ENCODE data around the gene ZFP91.
"Not testable (repeated sequence)": the region's sequence is repeated elsewhere in the genome, so short reads cannot be mapped to it uniquely, and the experiment has no call there.

Gene ZFP91, protein sequence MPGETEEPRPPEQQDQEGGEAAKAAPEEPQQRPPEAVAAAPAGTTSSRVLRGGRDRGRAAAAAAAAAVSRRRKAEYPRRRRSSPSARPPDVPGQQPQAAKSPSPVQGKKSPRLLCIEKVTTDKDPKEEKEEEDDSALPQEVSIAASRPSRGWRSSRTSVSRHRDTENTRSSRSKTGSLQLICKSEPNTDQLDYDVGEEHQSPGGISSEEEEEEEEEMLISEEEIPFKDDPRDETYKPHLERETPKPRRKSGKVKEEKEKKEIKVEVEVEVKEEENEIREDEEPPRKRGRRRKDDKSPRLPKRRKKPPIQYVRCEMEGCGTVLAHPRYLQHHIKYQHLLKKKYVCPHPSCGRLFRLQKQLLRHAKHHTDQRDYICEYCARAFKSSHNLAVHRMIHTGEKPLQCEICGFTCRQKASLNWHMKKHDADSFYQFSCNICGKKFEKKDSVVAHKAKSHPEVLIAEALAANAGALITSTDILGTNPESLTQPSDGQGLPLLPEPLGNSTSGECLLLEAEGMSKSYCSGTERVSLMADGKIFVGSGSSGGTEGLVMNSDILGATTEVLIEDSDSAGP

DNA sequence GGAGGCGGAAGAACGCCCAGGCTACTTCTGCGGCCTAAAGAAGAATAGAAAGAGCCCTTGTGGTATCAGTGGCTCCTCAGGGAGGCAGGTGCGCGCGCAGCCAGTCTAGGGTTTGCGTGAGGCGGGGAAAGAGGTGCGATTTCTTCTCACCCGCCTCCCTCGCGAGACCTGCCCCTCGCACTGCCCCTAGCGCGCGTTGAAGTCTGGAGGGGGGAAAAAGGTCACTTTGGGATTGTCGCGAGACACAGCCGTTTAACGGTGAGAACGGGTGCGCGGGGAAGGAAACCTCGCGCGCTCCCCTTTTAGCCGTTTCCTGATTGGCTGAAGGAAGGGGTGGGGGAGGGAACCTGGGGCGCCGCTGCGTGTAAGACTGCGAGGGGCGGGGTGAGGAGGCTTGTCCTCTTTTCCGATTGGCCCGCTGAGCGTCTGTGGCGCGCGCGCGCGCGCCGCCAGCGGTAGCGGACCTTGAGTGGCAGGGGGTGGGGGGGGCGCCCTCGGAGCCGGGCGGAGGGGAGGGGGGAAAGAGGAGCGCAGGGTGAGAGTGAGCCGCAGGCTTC, at the start of gene ZFP91:
Gene ZFP91 (plus strand): TSS at position 429 of the 557 bp plus-strand sequence. CDS start 219 bp downstream, outside the sequence.
- H3K36me3 Mint-ChIP-seq, result peaks cover 1% of the 10 kb centered on the region
- H3K4me1 Mint-ChIP-seq, result peaks cover 34% of the 10 kb centered on the region
- DNase-seq (ENCODE audit: low spot score in 2 of 2) (peak in 1 of 2 donors; percentile 91), ATAC-seq (ENCODE audit: low read depth) (peak; percentile 46)
- peak within 1 kb of the TSS; percentile 100 for H3K27ac Mint-ChIP-seq
- H3K9me3 Mint-ChIP-seq, result no peaks in the 10 kb centered on the region
- peak within 1 kb of the TSS; percentile 96 for H3K4me3 Mint-ChIP-seq
- H3K27me3 Mint-ChIP-seq, result no peaks in the 10 kb centered on the region

DNA sequence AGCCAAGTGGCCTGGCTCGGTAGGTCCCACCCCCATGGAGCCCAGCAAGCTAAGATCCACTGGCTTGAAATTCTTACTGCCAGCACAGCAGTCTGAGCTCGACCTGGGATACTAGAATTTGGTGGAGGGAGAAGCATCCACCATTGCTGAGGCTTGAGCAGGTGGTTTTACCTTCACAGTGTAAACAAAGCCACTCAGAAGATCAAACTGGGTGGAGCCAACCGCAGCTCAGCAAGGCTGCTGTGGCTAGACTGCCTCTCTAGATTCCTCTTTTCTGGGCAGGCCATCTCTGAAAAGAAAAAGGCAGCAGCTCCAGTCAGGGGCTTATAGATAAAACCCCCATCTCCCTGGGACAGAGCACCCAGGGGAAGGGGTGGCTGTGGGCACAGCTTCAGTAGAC, 48.6 kb upstream of the ZFP91 start:
- Mint-ChIP-seq H3K27ac (peak overlapping the region; percentile 41), H3K4me3 (no peak overlapping the region), H3K9me3 (no peaks in the 10 kb centered on the region), H3K4me1 (peaks cover 29% of the 10 kb centered on the region), H3K27me3 (no peaks in the 10 kb centered on the region), H3K36me3 (peaks cover 34% of the 10 kb centered on the region)
- peak in 1 of 2 donors; percentile 12 for DNase-seq (ENCODE audit: low spot score in 2 of 2)
- ATAC-seq (ENCODE audit: low read depth), result peak; percentile 54

DNA sequence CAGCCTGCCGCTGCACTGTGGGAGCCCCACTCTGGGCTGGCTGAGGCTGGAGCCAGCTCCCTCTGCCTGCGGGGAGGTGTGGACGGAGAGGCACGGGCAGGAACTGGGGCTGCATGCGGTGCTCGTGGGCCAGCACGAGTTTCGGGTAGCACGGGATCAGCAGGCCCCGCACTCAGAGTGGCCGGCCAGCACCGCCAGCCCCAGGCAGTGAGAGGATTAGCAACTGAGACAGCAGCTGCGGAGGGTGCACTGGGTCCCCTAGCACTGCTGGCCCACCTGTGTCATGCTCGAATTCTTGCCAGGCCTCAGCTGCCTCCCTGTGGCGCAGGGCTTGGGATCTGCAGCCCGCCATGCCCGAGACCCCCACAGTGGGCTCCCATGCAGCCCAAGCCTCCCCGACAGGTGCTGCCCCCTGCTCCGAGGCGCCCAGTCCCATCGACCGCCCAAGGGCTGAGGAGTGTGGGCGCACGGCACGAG, 47.0 kb upstream of the ZFP91 start:
- H3K4me1 Mint-ChIP-seq, result peaks cover 28% of the 10 kb centered on the region
- H3K27ac Mint-ChIP-seq, result no peak overlapping the region
- H3K36me3 Mint-ChIP-seq, result peaks cover 43% of the 10 kb centered on the region
- DNase-seq (ENCODE audit: low spot score in 2 of 2) (no peak), ATAC-seq (ENCODE audit: low read depth) (no peak)
- no peaks in the 10 kb centered on the region for H3K9me3 Mint-ChIP-seq
- H3K27me3 Mint-ChIP-seq, result no peaks in the 10 kb centered on the region
- no peak overlapping the region for H3K4me3 Mint-ChIP-seq

DNA sequence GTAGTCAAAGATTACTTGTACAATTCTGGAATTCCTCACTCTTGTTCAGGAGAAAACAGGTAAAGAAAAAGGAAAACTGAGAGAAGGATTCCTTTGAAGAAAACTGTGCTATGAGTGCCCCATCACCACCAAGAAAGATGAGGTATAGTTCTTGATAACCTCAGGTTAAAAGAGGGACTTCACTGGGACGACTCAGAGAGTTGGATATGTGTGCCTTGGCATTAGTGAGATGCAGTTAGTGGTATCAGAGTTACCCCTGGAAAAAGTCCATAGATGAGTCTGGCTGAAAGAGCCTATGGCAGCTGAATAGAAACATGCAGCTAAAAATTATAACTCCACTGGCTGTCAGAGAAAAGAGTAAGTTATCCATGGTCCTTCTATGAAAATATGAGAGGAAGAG, 32.0 kb upstream of the ZFP91 start:
- Mint-ChIP-seq H3K27ac (peak overlapping the region; percentile 64), H3K27me3 (no peaks in the 10 kb centered on the region), H3K36me3 (peaks cover 55% of the 10 kb centered on the region), H3K4me3 (no peak overlapping the region), H3K4me1 (peaks cover 2% of the 10 kb centered on the region), H3K9me3 (peaks cover 2% of the 10 kb centered on the region)
- no peak for ATAC-seq (ENCODE audit: low read depth)
- DNase-seq (ENCODE audit: low spot score in 2 of 2), result no peak

DNA sequence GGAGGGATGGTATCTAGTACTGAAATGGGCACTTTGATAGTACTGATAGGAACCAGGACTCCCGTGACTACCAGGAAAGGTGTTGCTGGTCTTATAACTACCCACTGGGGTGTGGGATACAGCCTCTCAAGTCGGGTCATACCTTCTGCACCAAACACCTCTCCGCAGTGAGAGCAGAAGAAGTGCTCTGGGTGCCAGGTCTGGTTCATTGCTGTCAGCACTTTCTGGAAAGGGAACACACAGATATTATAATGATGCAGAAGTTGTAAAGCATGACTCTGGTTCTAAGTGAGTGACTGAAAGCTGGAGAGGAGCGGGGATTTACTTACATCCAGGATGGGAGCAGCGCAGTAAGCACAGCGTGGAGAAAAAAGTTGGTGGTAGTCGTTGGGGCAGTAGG, 29.2 kb upstream of the ZFP91 start:
- ATAC-seq (ENCODE audit: low read depth), result no peak
- Mint-ChIP-seq H3K27ac (no peak overlapping the region), H3K9me3 (peaks cover 2% of the 10 kb centered on the region), H3K27me3 (no peaks in the 10 kb centered on the region), H3K36me3 (peaks cover 60% of the 10 kb centered on the region), H3K4me3 (no peak overlapping the region), H3K4me1 (peaks cover 3% of the 10 kb centered on the region)
- no peak for DNase-seq (ENCODE audit: low spot score in 2 of 2)

DNA sequence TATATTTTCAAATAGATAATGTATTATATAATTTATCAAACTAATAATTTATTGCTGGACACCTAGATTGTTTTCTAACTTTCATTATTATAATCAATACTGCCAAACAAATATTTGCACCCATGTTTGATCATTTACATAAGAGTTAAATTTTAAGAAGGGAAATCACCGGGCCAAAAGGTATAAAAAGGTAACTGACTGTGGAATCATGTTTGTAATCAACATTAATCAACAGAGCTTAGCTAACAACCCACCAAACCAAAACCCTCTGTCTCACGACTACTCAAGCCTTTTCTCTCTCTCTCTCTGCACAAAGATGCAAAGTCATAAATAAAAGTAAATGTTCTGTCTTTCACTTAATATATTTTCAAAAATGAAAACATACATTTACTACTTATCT, 18.0 kb upstream of the ZFP91 start:
- Mint-ChIP-seq H3K4me1 (peaks cover 25% of the 10 kb centered on the region), H3K4me3 (no peak overlapping the region), H3K27ac (no peak overlapping the region), H3K27me3 (no peaks in the 10 kb centered on the region), H3K9me3 (no peaks in the 10 kb centered on the region), H3K36me3 (peaks cover 19% of the 10 kb centered on the region)
- ATAC-seq (ENCODE audit: low read depth) (no peak), DNase-seq (ENCODE audit: low spot score in 2 of 2) (no peak)

DNA sequence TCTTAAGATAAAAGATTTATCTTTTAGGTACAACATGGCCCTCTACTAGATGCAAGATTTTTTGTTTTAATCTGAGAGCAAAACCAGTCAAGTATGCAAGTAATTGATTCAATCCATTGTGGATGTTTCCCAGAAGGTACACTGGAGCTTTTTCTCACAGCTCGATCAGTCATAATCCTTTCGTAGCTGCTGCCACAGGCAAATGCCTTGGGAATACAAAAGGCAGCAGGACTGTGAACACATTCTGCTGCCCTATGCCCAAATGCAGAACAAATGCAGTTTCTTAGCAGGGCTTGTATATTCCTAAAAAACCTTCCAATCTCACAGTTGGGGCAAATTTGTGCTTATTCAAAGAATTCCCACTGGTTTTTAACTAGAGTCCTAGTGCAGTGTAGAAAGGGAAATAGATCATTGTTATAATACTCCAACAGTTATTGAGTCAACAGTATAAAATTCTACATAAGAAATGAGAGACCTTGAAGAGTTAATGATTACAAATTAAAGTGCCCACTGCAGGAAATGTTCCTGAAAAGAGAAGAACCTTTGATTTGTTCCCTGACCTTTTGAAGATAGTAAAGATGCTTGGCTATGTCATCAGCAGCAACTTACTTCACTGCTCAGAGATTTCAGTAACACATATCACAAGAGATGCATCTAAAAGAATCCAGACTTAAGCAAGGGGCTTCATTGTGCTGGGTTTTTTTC, 17.3 kb upstream of the ZFP91 start:
- H3K27ac Mint-ChIP-seq, result no peak overlapping the region
- DNase-seq (ENCODE audit: low spot score in 2 of 2) (no peak), ATAC-seq (ENCODE audit: low read depth) (no peak)
- H3K4me3 Mint-ChIP-seq, result no peak overlapping the region
- H3K9me3 Mint-ChIP-seq, result no peaks in the 10 kb centered on the region
- H3K36me3 Mint-ChIP-seq, result peaks cover 19% of the 10 kb centered on the region
- H3K27me3 Mint-ChIP-seq, result no peaks in the 10 kb centered on the region
- H3K4me1 Mint-ChIP-seq, result peaks cover 25% of the 10 kb centered on the region

DNA sequence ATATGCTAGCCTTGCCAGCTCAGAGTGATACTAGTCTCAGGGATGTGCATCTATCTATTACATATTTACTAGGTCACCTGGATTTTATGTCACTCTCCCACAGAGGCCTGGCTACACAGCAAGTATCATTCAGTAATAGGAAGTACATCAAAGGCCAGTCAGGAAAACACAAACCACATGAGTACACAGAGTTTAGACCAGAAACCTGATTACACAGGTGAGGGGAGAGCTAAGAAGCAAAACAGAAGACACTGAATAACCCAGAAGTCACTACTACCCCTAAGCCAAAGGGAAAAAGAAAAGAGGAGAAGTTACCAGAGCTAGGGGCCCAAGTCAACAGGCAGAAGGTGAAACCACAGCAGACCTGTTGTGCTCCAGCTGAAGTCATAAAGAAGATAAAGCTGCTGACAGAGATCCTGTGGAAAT, 16.5 kb upstream of the ZFP91 start:
- DNase-seq (ENCODE audit: low spot score in 2 of 2) (no peak), ATAC-seq (ENCODE audit: low read depth) (no peak)
- Mint-ChIP-seq H3K4me1 (peaks cover 22% of the 10 kb centered on the region), H3K4me3 (no peak overlapping the region), H3K27me3 (no peaks in the 10 kb centered on the region), H3K27ac (peak overlapping the region; percentile 91), H3K9me3 (no peaks in the 10 kb centered on the region), H3K36me3 (peaks cover 16% of the 10 kb centered on the region)

DNA sequence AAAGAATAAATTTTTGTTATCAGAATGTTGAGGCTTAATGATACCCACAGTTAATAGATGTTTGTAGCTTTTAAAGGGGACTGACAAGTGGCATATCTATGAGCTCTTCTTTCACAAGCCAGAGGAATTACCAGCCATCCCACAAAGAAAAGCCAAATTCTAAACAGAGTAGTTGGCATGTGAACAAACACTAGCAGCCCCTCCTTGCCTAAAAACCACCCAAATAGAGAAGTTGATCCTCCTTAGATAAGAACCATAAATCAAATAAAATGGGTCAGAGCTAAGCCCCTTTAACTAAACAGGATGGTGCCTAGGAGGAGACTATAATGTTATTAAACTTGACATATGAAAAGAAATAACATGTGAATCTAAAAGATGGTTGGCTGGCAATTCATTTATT, 14.6 kb upstream of the ZFP91 start:
- Mint-ChIP-seq H3K27ac (peak overlapping the region; percentile 2), H3K27me3 (no peaks in the 10 kb centered on the region), H3K4me3 (no peak overlapping the region), H3K9me3 (no peaks in the 10 kb centered on the region), H3K36me3 (peaks cover 19% of the 10 kb centered on the region), H3K4me1 (peaks cover 28% of the 10 kb centered on the region)
- no peak for ATAC-seq (ENCODE audit: low read depth)
- DNase-seq (ENCODE audit: low spot score in 2 of 2), result no peak

DNA sequence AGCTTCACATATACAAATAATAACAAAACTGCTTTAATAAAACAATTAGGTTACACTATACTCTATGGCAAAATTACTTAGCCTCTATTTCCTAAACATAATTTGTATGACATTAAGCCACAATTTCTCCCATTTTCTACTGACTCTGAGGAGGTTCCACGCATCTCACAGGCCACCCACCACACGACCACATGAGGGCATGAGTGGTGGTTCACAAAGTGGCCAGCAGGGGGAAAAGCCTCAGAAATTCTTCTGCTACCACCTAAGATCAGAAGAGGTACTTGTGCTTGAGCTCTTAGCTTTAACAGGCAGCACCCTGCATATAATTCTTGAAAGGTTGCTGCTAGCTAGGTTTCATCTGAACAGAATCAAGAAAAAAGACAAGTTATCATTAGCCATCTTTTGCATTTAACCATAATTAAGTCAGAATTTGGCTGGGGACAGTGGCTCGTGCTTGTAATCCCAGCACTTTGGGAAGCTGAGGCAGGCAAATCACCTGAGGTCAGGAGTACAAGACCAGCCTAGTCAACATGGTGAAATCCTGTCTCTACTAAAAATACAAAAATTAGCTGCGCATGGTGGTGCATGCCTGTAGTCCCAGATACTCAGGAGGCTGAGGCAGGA, 10.9 kb upstream of the ZFP91 start:
- H3K36me3 Mint-ChIP-seq, result peaks cover 16% of the 10 kb centered on the region
- H3K4me1 Mint-ChIP-seq, result peaks cover 18% of the 10 kb centered on the region
- ATAC-seq (ENCODE audit: low read depth) (peak; percentile 99), DNase-seq (ENCODE audit: low spot score in 2 of 2) (peak; percentile 74 to 75)
- H3K4me3 Mint-ChIP-seq, result peak overlapping the region; percentile 0
- H3K27me3 Mint-ChIP-seq, result no peaks in the 10 kb centered on the region
- no peak overlapping the region for H3K27ac Mint-ChIP-seq
- H3K9me3 Mint-ChIP-seq, result no peaks in the 10 kb centered on the region

DNA sequence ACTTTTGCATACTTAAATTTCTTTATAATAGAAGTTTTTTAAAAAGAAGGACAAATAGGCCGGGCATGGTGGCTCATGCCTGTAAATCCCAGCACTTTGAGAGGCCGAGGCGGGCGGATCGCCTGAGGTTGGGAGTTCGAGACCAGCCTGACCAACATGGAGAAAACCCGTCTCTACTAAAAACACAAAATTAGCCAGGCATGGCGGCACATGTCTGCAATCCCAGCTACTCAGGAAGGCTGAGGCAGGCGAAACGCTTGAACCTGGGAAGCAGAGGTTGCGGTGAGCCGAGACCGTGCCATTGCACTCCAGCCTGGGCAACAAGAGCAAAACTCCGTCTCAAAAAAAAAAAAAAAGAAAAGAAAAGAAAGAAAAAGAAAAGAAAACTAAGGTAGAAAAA, 6.0 kb upstream of the ZFP91 start:
- H3K27me3 Mint-ChIP-seq; H3K9me3 Mint-ChIP-seq; ATAC-seq (ENCODE audit: low read depth); H3K36me3 Mint-ChIP-seq; DNase-seq (ENCODE audit: low spot score in 2 of 2): not testable (repeated sequence)
- H3K27ac Mint-ChIP-seq, result peak overlapping the region; percentile 100
- peaks cover 28% of the 10 kb centered on the region for H3K4me1 Mint-ChIP-seq
- H3K4me3 Mint-ChIP-seq, result peak overlapping the region; percentile 89

DNA sequence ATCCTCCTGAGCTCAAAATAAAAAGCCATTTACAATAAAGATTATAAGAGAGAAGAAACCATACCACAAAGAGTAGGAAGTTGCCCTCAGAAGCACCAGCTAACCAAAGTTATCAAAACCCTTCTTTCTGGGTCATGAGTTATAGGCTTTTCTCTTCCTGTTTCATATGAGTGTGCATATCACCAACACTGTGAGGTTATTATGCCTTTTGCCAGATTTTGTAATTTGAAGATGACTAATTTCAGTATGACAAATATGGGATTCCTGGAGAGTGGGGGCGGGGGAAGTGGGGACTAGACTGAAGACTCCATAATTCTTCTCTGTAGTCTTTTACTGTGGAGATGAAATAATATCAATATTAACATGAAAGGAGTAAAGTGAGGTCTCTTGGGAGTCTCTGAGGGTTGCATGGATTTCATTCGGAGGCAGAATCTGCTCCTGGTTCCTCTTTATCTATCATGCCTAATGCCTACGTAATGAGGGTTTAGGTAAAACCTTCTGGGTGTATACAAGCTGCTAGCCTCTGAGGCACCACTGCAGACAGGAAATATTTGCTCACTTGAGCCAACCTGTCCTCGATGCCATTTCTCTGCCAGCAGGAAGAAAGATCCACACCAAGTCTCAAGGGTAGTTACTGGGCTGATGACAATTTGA, 5.3 kb upstream of the ZFP91 start:
- DNase-seq (ENCODE audit: low spot score in 2 of 2) (peak; percentile 36 to 60), ATAC-seq (ENCODE audit: low read depth) (peak; percentile 34)
- H3K4me3 Mint-ChIP-seq, result peak overlapping the region; percentile 89
- peak overlapping the region; percentile 100 for H3K27ac Mint-ChIP-seq
- H3K27me3 Mint-ChIP-seq, result no peaks in the 10 kb centered on the region
- no peaks in the 10 kb centered on the region for H3K9me3 Mint-ChIP-seq
- peaks cover 6% of the 10 kb centered on the region for H3K36me3 Mint-ChIP-seq
- H3K4me1 Mint-ChIP-seq, result peaks cover 24% of the 10 kb centered on the region

DNA sequence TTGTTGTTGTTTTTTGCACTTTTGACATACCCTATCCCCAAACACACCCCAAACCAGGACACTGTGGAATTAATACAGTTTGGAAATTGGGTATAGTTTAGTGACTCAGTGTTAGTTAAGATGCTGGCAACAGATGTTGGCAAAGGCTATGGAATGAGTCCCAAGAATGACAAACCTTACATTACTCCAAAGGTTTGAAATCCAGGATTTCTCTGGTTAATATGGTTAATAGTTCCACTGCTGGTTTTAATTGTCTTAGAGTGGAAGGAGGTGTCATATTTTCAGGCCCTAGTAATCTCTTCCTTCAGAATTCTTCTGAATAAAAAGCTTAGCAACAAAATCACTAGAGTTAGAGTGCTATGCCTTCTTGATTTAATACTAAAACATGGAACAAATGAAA, 4.0 kb upstream of the ZFP91 start:
- Mint-ChIP-seq H3K9me3 (no peaks in the 10 kb centered on the region), H3K27ac (peak overlapping the region; percentile 100), H3K4me3 (peak overlapping the region; percentile 89), H3K36me3 (peaks cover 6% of the 10 kb centered on the region), H3K4me1 (peaks cover 22% of the 10 kb centered on the region), H3K27me3 (no peaks in the 10 kb centered on the region)
- DNase-seq (ENCODE audit: low spot score in 2 of 2), result no peak
- no peak for ATAC-seq (ENCODE audit: low read depth)

All from memory B cell (primary cell).